HepG2 (cell line): Measurements from ENCODE around the gene GPR87.

Experiments used
- ADNP ChIP-seq: sonication (generic); formaldehyde crosslinking; IDR thresholded peaks from 2 replicates; pipeline ENCODE4 v1.4.0; 2020; ENCODE audit warnings: missing genetic modification reagents
- BRCA1 ChIP-seq: sonication (generic); formaldehyde crosslinking; IDR thresholded peaks from 2 replicates; pipeline ENCODE4 v1.4.0; 2020; ENCODE audit warnings: missing genetic modification reagents
- CTCF ChIP-seq: sonication (generic); formaldehyde crosslinking; IDR thresholded peaks from 2 replicates; pipeline ENCODE4 v1.5.0; 2020; ENCODE audit warnings: mild to moderate bottlenecking, missing genetic modification reagents, moderate library complexity
- MAFF ChIP-seq: IDR thresholded peaks from 2 replicates; pipeline ENCODE4 v1.6.1; 2011; ENCODE audit warnings: low read depth, low read length, improper control_type of control experiment
- NAIF1 ChIP-seq: sonication (generic); formaldehyde crosslinking; IDR thresholded peaks from 2 replicates; pipeline ENCODE4 v1.5.0; 2020; ENCODE audit warnings: mild to moderate bottlenecking, missing genetic modification reagents, borderline replicate concordance
- NFYB ChIP-seq: sonication (generic); formaldehyde crosslinking; IDR thresholded peaks from 2 replicates; pipeline ENCODE4 v1.4.0; 2020; ENCODE audit warnings: missing genetic modification reagents
- POLR2A ChIP-seq, 2 experiments: IDR thresholded peaks; 2 replicates each; pipeline ENCODE4 v1.6.1; 2011; ENCODE audit warnings: low read depth in 2 of 2, low read length in 2 of 2, mild to moderate bottlenecking in 1 of 2, moderate library complexity in 1 of 2; ENCODE audit not compliant: insufficient read depth in 1 of 2
- ZKSCAN8 ChIP-seq: IDR thresholded peaks from 2 replicates; pipeline ENCODE4 v1.6.1; 2016; ENCODE audit warnings: borderline replicate concordance, missing genetic modification reagents, missing compliant biosample characterization
- ZNF263 ChIP-seq: sonication (generic); formaldehyde crosslinking; IDR thresholded peaks from 2 replicates; pipeline ENCODE4 v1.4.0; 2020; ENCODE audit warnings: missing genetic modification reagents
- ZNF264 ChIP-seq: sonication (generic); formaldehyde crosslinking; IDR thresholded peaks from 2 replicates; pipeline ENCODE4 v1.4.0; 2020; ENCODE audit warnings: missing genetic modification reagents
- ZNF333 ChIP-seq: sonication (generic); formaldehyde crosslinking; IDR thresholded peaks from 2 replicates; pipeline ENCODE4 v1.4.0; 2020; ENCODE audit warnings: mild to moderate bottlenecking, missing genetic modification reagents, borderline replicate concordance
- ZNF562 ChIP-seq: sonication (generic); formaldehyde crosslinking; IDR thresholded peaks from 2 replicates; pipeline ENCODE4 v1.8.0; 2022; ENCODE audit warnings: missing genetic modification reagents, borderline replicate concordance
- ZNF709 ChIP-seq: sonication (generic); formaldehyde crosslinking; IDR thresholded peaks from 2 replicates; pipeline ENCODE4 v1.5.0; 2020; ENCODE audit warnings: mild to moderate bottlenecking, missing genetic modification reagents

GRCh38 chr3:151265166-151265565 is 51.5 kb downstream of the GPR87 start:
- TF ChIP-seq MAFF = no peak
- no peak for TF ChIP-seq ZNF562 (CRISPR knock-in tag)
- no peak for TF ChIP-seq ADNP (CRISPR knock-in tag)
- no peak for TF ChIP-seq ZNF709
- no peak for TF ChIP-seq ZNF264 (CRISPR knock-in tag)
- no peak for TF ChIP-seq ZNF333 (CRISPR knock-in tag)
- TF ChIP-seq NFYB (CRISPR knock-in tag) = no peak
- no peak for TF ChIP-seq ZNF263 (CRISPR knock-in tag)
- no peak for TF ChIP-seq BRCA1 (CRISPR knock-in tag)
- no peak for TF ChIP-seq CTCF (CRISPR knock-in tag)
- TF ChIP-seq ZKSCAN8 (CRISPR knock-in tag) = no peak
- no peak for TF ChIP-seq NAIF1 (CRISPR knock-in tag)
- no peak for TF ChIP-seq POLR2A (IDR thresholded peaks at IDR 0.05; ENCODE audit: insufficient read depth in 1 of 2, low read depth in 2 of 2, low read length in 2 of 2)
